Neural progenitor cell (in vitro differentiated cells): ENCODE data around the gene GCFC2.

Experiments
- EZH2 ChIP-seq: fragments of 200-600 bp; sonication (generic); IDR thresholded peaks from 2 replicates; pipeline ENCODE4 v1.6.1; 2017; ENCODE audit warnings: antibody characterized with exemption, mild to moderate bottlenecking, moderate library complexity
- TF ChIP-seq, protein P1 (sequence below): fragments of 200-600 bp; sonication (generic); IDR thresholded peaks from 2 replicates; pipeline ENCODE4 v1.5.1; 2017; ENCODE audit warnings: antibody characterized with exemption, mild to moderate bottlenecking

- TF ChIP-seq, protein P1, sequence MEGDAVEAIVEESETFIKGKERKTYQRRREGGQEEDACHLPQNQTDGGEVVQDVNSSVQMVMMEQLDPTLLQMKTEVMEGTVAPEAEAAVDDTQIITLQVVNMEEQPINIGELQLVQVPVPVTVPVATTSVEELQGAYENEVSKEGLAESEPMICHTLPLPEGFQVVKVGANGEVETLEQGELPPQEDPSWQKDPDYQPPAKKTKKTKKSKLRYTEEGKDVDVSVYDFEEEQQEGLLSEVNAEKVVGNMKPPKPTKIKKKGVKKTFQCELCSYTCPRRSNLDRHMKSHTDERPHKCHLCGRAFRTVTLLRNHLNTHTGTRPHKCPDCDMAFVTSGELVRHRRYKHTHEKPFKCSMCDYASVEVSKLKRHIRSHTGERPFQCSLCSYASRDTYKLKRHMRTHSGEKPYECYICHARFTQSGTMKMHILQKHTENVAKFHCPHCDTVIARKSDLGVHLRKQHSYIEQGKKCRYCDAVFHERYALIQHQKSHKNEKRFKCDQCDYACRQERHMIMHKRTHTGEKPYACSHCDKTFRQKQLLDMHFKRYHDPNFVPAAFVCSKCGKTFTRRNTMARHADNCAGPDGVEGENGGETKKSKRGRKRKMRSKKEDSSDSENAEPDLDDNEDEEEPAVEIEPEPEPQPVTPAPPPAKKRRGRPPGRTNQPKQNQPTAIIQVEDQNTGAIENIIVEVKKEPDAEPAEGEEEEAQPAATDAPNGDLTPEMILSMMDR: no peak
- TF ChIP-seq EZH2: no peak
Observed at GRCh38 chr2:75705921-75706320, 4.8 kb downstream of the GCFC2 start.
